T-helper 22 cell (primary cell): ENCODE results near the gene RAF1.

Experiments
- DNase-seq: peaks from one replicate; pipeline ENCODE4 v3.0.0-alpha.2; 2020; ENCODE audit warnings: low read depth

The RAF1 gene

GRCh38 chr3:12591456-12591855 is 72.5 kb downstream of the RAF1 start:
- DNase-seq = no peak

- DNase-seq = no peak
Measured at GRCh38 chr3:12590096-12590495, 73.8 kb downstream of the RAF1 start.

GRCh38 chr3:12588039-12589009 is 75.6 kb downstream of the RAF1 start:
- DNase-seq = no peak

DNA sequence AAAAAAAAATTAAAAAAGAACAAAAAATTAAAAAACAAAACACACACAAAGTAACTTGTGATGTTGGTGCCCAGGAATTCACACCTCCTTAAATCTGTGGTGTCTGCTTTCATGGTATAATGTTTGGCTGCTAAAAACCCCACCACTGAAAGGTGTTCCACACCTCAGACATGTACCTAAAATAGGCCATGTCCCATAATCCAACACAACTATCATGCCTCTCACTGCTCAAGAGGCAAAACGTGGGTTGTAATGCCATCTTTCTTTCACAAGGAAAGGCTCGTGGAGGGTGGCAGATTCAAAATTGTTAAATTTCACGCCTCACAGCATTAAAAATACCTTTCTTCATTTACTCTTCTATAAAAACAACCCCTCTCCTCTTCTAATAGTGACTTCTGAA is 77.5 kb downstream of the RAF1 start:
- no peak for DNase-seq

DNA sequence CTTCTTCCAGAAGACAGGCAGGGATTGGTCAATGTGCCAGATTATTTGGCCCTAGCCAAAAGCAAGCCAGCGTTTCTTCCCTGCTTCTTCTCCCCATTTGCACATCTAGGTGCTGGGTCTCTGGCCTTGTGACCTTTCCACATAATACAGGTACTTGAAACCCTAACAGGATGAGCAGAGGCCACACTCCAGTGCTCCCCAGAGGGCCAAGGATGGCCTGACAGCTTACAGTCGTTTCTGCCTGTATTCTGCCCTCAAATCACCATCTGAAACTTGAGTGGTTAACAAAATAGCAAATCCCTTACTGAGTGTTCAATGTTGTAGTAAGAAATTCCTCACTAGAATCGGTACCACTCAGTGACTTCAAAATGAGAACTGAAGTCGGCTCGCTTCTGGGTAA is 77.9 kb downstream of the RAF1 start:
- no peak for DNase-seq

DNA sequence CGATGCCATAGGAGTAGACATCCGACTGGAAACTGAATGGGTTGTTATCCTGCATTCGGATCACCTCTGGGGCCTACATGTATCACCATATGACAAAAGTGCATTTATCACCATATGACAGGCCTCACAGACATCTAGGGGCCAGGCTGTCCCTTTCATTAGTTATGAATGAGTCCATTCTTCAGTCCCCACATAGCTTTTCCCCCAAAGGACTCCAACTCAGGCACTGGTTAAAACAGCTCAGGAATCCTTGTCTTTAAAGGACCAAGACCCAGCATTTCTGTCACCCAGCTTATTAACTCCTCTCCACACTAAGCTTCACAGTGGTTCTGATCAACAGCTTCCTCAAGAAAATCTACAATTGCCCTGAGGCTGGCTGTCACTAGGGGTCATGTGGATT is 78.7 kb downstream of the RAF1 start:
- DNase-seq = no peak

- DNase-seq = no peak
Measured at GRCh38 chr3:12584083-12584482, 79.8 kb downstream of the RAF1 start.

DNA sequence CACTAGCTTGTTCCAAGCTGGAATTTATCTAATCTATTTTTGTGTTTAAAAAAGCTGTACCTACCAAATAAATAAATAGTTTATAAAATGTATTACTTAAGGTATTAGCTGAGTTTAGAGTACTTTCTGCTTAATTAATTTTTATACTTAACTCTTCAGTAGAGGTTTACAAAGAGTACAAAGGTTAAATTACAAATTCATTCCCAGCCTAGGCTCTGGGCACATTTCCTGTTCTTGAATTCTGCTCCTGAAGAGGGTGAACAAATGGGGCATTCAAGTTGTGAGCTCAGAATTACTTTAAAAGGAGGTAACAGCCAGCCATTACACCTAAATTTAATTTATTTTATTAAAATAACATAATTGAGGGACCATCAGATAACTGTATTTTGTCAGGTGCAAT is 80.6 kb downstream of the RAF1 start:
- DNase-seq = no peak

DNA sequence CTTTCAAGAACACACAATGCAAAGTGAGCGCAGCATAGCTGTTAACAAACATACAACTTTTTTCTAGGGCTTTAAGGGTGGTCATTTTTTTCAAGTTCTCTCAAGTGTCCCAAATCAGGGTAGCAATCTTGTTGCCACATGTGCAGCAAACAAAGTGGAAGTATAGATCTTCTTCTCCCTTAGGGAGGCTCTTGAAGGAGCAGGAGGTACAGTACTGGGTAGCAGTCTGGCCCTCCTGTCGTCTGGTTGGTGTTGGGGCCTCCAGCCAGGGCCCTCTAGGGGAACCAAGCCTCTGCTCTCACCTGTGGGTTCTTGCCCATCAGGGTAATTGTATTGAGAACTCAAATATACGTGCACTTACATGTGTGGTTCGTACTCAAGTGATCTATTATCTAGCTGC is 81.2 kb downstream of the RAF1 start:
- no peak for DNase-seq

- no peak for DNase-seq
Measured at GRCh38 chr3:12579905-12580304, 84.0 kb downstream of the RAF1 start.

DNA sequence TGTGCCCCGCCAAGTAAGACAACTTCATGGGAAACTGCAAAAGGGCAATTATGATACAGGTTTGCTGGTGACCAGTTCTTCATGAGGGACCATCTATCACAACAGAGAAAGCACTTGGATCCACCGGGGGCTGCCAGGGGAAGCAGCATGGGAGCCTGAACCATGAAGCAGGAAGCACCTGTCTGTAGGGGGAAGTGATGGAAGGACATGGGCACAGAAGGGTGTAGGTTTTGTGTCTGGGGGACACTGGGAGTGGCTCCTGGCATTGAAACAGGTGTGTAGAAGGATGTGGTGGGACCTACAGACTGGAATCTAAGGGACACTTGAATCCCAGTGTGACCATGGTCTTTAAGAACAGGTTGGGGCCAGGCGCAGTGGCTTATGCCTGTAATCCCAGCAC is 84.5 kb downstream of the RAF1 start:
- no peak for DNase-seq

GRCh38 chr3:12578742-12579141 is 85.2 kb downstream of the RAF1 start:
- DNase-seq = no peak

- DNase-seq = no peak
Measured at GRCh38 chr3:12577379-12577778, 86.5 kb downstream of the RAF1 start.

DNA sequence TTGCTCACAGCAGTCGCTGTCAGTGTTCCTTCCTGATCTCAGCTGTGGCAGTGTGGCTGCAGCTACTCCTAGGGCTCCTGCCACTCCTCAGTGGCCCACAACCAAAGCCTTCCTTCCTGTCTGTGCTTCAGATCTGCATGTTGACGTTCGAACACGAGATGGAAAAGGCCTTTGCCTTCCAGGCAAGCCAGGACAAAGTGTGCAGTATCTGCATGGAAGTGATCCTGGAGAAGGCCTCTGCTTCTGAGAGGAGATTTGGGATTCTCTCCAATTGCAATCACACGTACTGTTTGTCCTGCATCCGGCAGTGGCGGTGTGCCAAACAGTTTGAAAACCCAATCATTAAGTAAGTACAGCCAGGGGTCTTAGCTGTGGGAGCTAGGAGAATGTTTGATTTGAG is 89.3 kb downstream of the RAF1 start:
- no peak for DNase-seq

- no peak for DNase-seq
Measured at GRCh38 chr3:12574131-12574530, 89.8 kb downstream of the RAF1 start.

DNA sequence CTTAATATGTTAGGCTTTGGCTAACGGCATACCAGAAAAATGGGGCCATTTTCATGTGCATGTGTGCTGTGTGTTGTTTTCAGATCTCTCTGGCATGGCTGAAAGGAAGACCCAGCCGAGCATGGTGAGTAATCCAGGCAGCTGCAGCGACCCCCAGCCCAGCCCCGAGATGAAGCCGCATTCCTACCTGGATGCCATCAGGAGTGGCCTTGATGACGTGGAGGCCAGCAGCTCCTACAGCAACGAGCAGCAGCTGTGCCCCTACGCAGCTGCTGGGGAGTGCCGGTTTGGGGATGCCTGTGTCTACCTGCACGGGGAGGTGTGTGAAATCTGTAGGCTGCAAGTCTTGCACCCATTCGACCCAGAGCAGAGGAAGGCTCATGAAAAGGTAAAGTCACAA is 91.9 kb downstream of the RAF1 start:
- DNase-seq = no peak

DNA sequence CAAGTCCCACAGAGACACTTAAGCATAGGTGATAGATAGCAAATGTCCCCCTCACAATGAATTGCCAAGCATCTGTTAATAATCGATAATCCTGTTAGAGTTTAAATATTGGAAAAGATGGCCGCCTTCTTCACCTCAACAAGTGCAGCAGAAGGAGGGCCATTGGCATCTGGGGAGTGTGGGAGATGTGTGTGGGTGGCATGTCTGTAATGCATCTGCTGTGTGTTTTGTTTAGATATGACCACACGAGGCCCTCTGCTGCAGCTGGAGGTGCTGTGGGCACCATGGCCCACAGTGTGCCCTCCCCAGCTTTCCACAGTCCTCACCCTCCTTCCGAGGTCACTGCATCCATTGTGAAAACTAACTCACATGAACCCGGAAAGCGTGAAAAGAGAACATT is 94.1 kb downstream of the RAF1 start:
- DNase-seq = no peak

DNA sequence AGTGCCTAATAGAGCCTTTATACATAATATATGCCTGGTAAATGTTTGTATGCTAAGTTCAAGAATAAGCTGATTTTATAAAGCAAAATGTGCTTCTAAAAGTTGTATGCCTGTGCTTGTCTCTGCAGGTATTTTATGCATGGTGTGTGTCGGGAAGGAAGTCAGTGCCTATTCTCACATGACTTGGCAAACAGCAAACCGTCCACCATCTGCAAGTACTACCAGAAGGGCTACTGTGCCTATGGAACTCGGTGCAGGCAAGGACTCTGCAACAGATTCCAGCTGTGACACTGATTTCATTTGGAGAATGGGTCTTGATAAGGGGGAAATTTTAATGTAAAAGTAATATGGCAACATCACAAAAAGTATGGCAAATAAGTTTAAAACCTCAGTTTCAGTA is 95.2 kb downstream of the RAF1 start:
- no peak for DNase-seq

- DNase-seq = no peak
Measured at GRCh38 chr3:12566976-12567375, 96.9 kb downstream of the RAF1 start.

- DNase-seq = no peak
Measured at GRCh38 chr3:12562451-12562850, 101.5 kb downstream of the RAF1 start.

GRCh38 chr3:12561397-12561796 is 102.5 kb downstream of the RAF1 start:
- no peak for DNase-seq

DNA sequence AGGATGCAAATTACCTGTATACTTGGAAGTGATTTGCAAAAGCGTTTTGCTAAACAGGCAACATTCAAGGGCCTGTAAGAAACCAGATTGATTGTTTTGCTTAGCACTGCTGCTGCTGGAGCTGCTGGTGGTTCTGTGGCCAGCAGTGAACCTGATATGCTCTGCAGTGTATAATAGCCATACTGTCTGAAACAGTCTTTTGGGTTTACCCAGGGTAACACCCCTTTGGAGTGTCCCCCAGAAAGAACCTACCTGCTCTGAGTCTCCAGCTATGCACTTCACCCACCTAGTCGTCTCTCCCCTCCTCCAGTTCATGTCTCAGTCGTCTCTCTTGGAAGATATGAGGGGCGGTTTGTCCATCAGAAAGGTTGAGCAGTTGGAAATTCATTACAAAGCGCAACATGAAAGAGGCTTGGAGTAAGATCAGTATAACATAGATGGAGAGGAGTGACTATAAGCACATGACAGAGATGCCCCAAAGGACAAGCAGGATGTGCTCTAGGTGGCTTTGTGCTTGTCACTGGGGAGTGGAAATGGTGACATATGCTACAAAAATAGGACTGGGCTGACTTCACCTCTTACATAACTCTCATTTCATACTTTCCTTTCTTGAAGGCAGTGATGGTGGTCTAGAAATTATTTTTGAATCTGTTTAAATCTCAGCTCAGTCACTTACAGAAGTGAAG is 103.3 kb downstream of the RAF1 start:
- DNase-seq = no peak

DNA sequence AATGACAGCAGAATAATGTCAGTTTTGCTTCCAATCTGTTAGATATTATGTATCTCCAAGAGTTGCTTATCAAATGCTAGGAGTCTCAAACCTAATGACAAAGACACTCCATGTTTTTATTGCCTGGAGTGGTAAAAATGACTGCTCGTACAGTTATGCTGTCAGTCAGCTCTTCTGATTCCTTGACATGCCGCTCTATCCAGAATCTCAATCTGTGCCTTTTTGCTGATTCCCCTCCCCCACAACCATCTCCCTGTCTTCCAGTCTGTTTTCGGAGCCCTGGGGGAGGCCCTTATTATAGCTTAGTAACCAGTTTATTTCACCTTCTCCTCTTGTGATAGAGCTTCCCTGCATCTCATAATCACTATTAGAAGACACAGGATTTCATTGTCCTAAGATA is 104.4 kb downstream of the RAF1 start:
- no peak for DNase-seq

DNA sequence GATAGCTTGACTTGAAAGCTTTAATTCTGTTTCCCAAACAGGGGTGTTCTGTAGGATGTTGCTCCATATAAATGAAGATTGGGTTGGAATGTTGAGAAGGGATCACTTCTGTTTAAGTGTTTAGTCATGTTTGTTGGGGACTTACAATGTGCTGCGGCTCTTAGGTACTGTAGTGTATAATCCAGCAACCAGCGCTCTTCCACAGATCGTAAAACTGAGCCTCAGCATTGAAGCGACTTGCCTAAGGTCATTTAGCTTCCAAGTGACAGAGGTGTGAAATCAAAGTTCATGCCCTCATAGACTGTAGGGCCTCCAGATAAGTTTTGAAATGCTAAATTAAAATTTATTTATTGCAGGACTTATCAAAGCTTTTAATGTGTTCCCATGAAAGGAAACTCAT is 105.2 kb downstream of the RAF1 start:
- DNase-seq = no peak
